Ovary (tissue), 9 donors: Measurements from ENCODE around the gene UBQLN4. TPM values are rescaled to one million over a fixed set of nuclear protein-coding genes. Genes with fewer than 3 reads are reported as not detected.

ENCODE experiments used
- DNase-seq, 5 donors: peaks; one replicate each; pipeline ENCODE4 v3.0.0-alpha.2; 2019 to 2020
- H3K27ac ChIP-seq, 2 donors: fragments of 200-600 bp; one replicate each; pipeline versions ENCODE4 v1.5.1 to v1.8.0; 2019 to 2022
- H3K27me3 ChIP-seq: fragments of 200-600 bp; one replicate; pipeline ENCODE4 v1.8.0; 2022
- H3K36me3 ChIP-seq: fragments of 200-600 bp; sonication (generic); one replicate; pipeline ENCODE4 v1.5.1; 2019
- H3K4me1 ChIP-seq: one replicate; pipeline ENCODE4 v1.8.1; 2013; ENCODE audit warnings: mild to moderate bottlenecking, moderate library complexity; ENCODE audit not compliant: insufficient read depth
- H3K4me3 ChIP-seq: fragments of 200-600 bp; sonication (generic); one replicate; pipeline ENCODE4 v1.5.1; 2017
- H3K9me3 ChIP-seq, 2 donors: fragments of 200-600 bp in 1 of 2; sonication (generic) in 1 of 2; one replicate each; pipeline versions ENCODE4 v1.5.1 to v1.8.1; 2013 to 2019; ENCODE audit warnings: mild to moderate bottlenecking in 1 of 2, moderate library complexity in 1 of 2
- CTCF ChIP-seq, 3 donors: fragments of 450-650 bp in 2 of 3; fragments of 200-600 bp in 1 of 3; IDR thresholded peaks; one replicate each; pipeline versions ENCODE4 v1.5.1 to v1.8.0; 2016 to 2022; ENCODE audit warnings: antibody characterized with exemption in 3 of 3, mild to moderate bottlenecking in 1 of 3
- EP300 ChIP-seq: sonication (generic); formaldehyde crosslinking; IDR thresholded peaks from one replicate; pipeline ENCODE4 v1.6.1; 2017; ENCODE audit warnings: antibody characterized with exemption
- POLR2A ChIP-seq: fragments of 450-650 bp; IDR thresholded peaks from one replicate; pipeline ENCODE4 v1.6.1; 2017; ENCODE audit warnings: antibody characterized with exemption, mild to moderate bottlenecking, moderate library complexity
- WGBS, 3 donors: extraction: QIAGEN DNeasy Blood & Tissue Kit in 1 of 3; methylation state at CpG; one replicate each; pipeline versions ENCODE4 v1.1.5 to v1.1.7; 2013 to 2017; 5-methylcytosine and 5-hydroxymethylcytosine counted together
- intact Hi-C, 4 donors: fragments of 100-400 bp; cut with DNase I; formaldehyde crosslinking; loops; one replicate each; pipeline versions ENCODE4 v1.11.0 to v1.15.1; 2022 to 2023
- polyA plus RNA-seq, 2 donors: library from polyadenylated mRNA; stranded (reverse); fragments of 200-250 nt in 1 of 2; fragments of 350-450 nt in 1 of 2; fragmentation: Illumina TruSeq in 1 of 2; extraction: RNeasy Lipid Tissue Mini Kit (QIAGEN cat#74804) in 1 of 2; gene quantifications; one replicate each; pipeline ENCODE4 v1.2.3, GENCODE V29; 2013 to 2014
- total RNA-seq, 7 donors: library from RNA; depleted of rRNA in 2 of 7; stranded (reverse); fragments of >200 nt in 2 of 7; fragmentation: NEBNext Ultra II Directional in 3 of 7; extraction: Animal tissue kit (Norgen Biotek cat#: 25700) in 3 of 7; gene quantifications; one replicate each; pipeline versions ENCODE4 v1.1.0 to v1.2.4, GENCODE V29; 2016 to 2023
- donor health status: DM: no; HTN: no; CAD: no; lungs with moderate emphysema.
- donor health status: DM: no; HTN: no; CAD: no.
- donor health status: Bipolar disorder and iron deficiency.
- donor health status: DM: yes; HTN: yes; CAD: no.
- donor health status: DM: no; HTN: no; CAD: no.
- donor health status: DM: yes; HTN: yes; CAD: no.

UBQLN4 gene
- total and polyA plus RNA-seq, 9 donors = 14.2 to 38.0 (median 26.6) TPM

- DNase-seq = no peak
- Histone ChIP-seq H3K27ac (no peak overlapping the region), H3K36me3 (no peaks in the 10 kb centered on the region), H3K27me3 (no peaks in the 10 kb centered on the region), H3K4me3 (no peak overlapping the region), H3K9me3 (no peaks in the 10 kb centered on the region), H3K4me1 (no peaks in the 10 kb centered on the region)
- no peak for TF ChIP-seq EP300
- no peak for TF ChIP-seq POLR2A
- no peak for TF ChIP-seq CTCF (IDR thresholded peaks at IDR 0.05)
- intact Hi-C loops = no loop called here
- 35 to 43% (median 37%) methylated on average over 10 of the region's 10 CpGs for whole genome bisulfite sequencing, 3 donors
These were observed 52.5 kb downstream of the UBQLN4 start for GRCh38 chr1:156001021-156001661.

DNA sequence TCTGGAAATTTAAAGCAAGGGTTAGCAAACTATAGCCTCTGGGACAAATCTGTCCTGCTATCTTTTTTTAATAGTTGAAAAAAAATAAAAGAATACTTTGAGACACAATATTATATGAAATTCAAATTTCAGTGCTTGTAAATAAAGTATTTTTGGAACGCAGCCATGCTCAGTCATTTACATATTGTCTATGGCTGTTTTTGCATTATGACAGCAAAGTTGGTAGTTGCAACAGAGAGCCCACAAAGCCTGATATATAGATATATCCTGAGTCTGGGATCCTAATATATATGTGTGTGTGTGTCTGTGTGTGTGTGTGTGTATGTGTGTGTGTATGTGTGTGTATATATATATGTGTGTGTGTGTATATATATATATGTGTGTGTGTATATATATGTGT lies 53.6 kb downstream of the UBQLN4 start:
- H3K9me3 ChIP-seq = no peaks in the 10 kb centered on the region
- no peak overlapping the region for H3K27ac ChIP-seq
- WGBS, 3 donors = 81 to 84% (median 81%) methylated on average over 1 of the region's 1 CpG
- no peaks in the 10 kb centered on the region for H3K4me1 ChIP-seq
- TF ChIP-seq POLR2A = no peak
- TF ChIP-seq CTCF (IDR thresholded peaks at IDR 0.05) = no peak
- no peak for TF ChIP-seq EP300
- no peaks in the 10 kb centered on the region for H3K36me3 ChIP-seq
- H3K4me3 ChIP-seq = no peak overlapping the region
- no peaks in the 10 kb centered on the region for H3K27me3 ChIP-seq
- no peak for DNase-seq
- intact Hi-C loops = no loop called here

- no peak for DNase-seq
- intact Hi-C loops = no loop called here
- Histone ChIP-seq H3K9me3 (no peaks in the 10 kb centered on the region), H3K27ac (no peak overlapping the region), H3K27me3 (no peaks in the 10 kb centered on the region), H3K36me3 (no peaks in the 10 kb centered on the region), H3K4me3 (no peak overlapping the region), H3K4me1 (no peaks in the 10 kb centered on the region)
- TF ChIP-seq EP300 (no peak), CTCF (IDR thresholded peaks at IDR 0.05) (no peak)
- WGBS, 3 donors = 31 to 38% (median 34%) methylated on average over 2 of the region's 2 CpGs
These were observed 57.4 kb downstream of the UBQLN4 start for GRCh38 chr1:155996166-155996565.

DNA sequence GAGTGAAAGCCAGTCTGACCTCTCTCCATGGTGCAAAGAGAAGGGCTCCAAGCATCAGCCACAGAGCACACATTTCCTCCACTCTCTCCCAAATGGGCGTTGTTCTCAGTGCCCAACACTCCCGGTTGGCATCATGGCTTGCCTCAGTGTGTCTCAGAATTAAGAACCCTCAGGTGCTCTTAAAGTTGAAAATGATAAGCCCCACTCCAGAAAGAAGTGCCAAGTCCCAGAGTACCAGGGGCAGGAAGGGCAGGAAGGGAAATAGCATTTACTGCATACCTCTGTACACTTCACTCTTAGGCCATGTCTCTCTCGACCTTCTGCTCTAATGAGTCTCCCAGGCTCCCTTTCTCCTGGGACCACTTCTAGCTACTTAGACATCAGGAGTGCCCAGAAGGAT lies 60.0 kb downstream of the UBQLN4 start:
- Histone ChIP-seq H3K36me3 (no peaks in the 10 kb centered on the region), H3K4me3 (no peak overlapping the region), H3K27me3 (no peaks in the 10 kb centered on the region), H3K4me1 (no peaks in the 10 kb centered on the region), H3K27ac (no peak overlapping the region), H3K9me3 (no peaks in the 10 kb centered on the region)
- DNase-seq = no peak
- WGBS, 3 donors = 77 to 82% (median 78%) methylated on average over 3 of the region's 3 CpGs
- TF ChIP-seq EP300 (no peak), CTCF (IDR thresholded peaks at IDR 0.05) (no peak), POLR2A (no peak)
- intact Hi-C loops = loop anchor here in 1 of 4 donors (5.0 kb wide), 1 partner anchor 51 kb away; the partner anchor contains the start of gene RXFP4
